CD14-positive monocyte (primary cell): ENCODE results near the gene ATP11A. TPM values are rescaled to one million over a fixed set of nuclear protein-coding genes. Genes with fewer than 3 reads are reported as not detected.

ENCODE experiments used
- DNase-seq, 3 donors: peaks; one replicate each; pipeline ENCODE4 v3.0.0-alpha.2; 2011 to 2022
- H2AFZ ChIP-seq: 2 replicates; pipeline ENCODE4 v1.6.0; 2012; ENCODE audit warnings: mild to moderate bottlenecking, low read depth, low read length, inconsistent platforms; ENCODE audit not compliant: insufficient read depth, poor library complexity, severe bottlenecking
- H3K27ac ChIP-seq, 2 donors: 1 replicate in 1 of 2; 2 replicates in 1 of 2; pipeline ENCODE4 v1.5.1; 2012 to 2013; ENCODE audit warnings: low read length in 2 of 2, control low read depth in 1 of 2, inconsistent platforms in 1 of 2, low read depth in 1 of 2, mild to moderate bottlenecking in 1 of 2
- H3K27me3 ChIP-seq, 2 donors: one replicate each; pipeline versions ENCODE4 v1.6.0 to v1.6.1; 2011 to 2013; ENCODE audit warnings: low read length in 2 of 2; ENCODE audit not compliant: control insufficient read depth in 2 of 2, insufficient read depth in 2 of 2
- H3K36me3 ChIP-seq, 2 donors: replicated peaks in 1 of 2; 1 replicate in 1 of 2; 2 replicates in 1 of 2; pipeline versions ENCODE4 v1.5.1 to v1.6.1; 2012 to 2013; ENCODE audit warnings: low read length in 2 of 2, control low read depth in 1 of 2, inconsistent platforms in 1 of 2, mild to moderate bottlenecking in 1 of 2; ENCODE audit not compliant: insufficient read depth in 2 of 2, control insufficient read depth in 1 of 2
- H3K4me1 ChIP-seq, 2 donors: 1 replicate in 1 of 2; 2 replicates in 1 of 2; pipeline versions ENCODE4 v1.5.1 to v1.6.1; 2012 to 2013; ENCODE audit warnings: low read length in 2 of 2, control low read depth in 1 of 2, inconsistent platforms in 1 of 2, mild to moderate bottlenecking in 1 of 2, moderate library complexity in 1 of 2; ENCODE audit not compliant: insufficient read depth in 2 of 2, control insufficient read depth in 1 of 2
- H3K4me2 ChIP-seq: replicated peaks from 2 replicates; pipeline ENCODE3; 2012; ENCODE audit warnings: low read length, moderate library complexity, mild to moderate bottlenecking; ENCODE audit not compliant: poor library complexity, severe bottlenecking; ENCODE audit errors: extremely low read depth
- H3K4me3 ChIP-seq, 3 experiments: fragments of 200-600 bp in 1 of 3; sonication (generic) in 1 of 3; replicated peaks in 1 of 3; 1 replicate in 2 of 3; 2 replicates in 1 of 3; pipeline ENCODE4 v1.5.1; 2011 to 2013; ENCODE audit warnings: low read length in 3 of 3, mild to moderate bottlenecking in 3 of 3, control low read depth in 2 of 3, low read depth in 2 of 3, inconsistent platforms in 1 of 3, moderate library complexity in 1 of 3
- H3K79me2 ChIP-seq: 2 replicates; pipeline ENCODE4 v1.6.0; 2012; ENCODE audit warnings: mild to moderate bottlenecking, control low read depth, inconsistent platforms, low read length, moderate library complexity; ENCODE audit not compliant: insufficient read depth
- H3K9ac ChIP-seq: 2 replicates; pipeline ENCODE4 v1.6.0; 2017; ENCODE audit warnings: low read length, mild to moderate bottlenecking; ENCODE audit not compliant: insufficient read depth, poor library complexity, severe bottlenecking
- H3K9me3 ChIP-seq, 2 donors: replicated peaks in 1 of 2; 1 replicate in 1 of 2; 2 replicates in 1 of 2; pipeline versions ENCODE4 v1.5.1 to v1.6.1; 2012 to 2013; ENCODE audit warnings: low read length in 2 of 2, control low read depth in 1 of 2; ENCODE audit not compliant: control insufficient read depth in 1 of 2, insufficient read depth in 1 of 2
- H4K20me1 ChIP-seq: 2 replicates; pipeline ENCODE4 v1.6.0; 2012; ENCODE audit warnings: mild to moderate bottlenecking, low read length, control low read depth, moderate library complexity; ENCODE audit not compliant: insufficient read depth
- H3K27ac Mint-ChIP-seq, 7 donors: one replicate each; pipeline ENCODE4 v1.8.0; 2020; ENCODE audit warnings: mild to moderate bottlenecking in 7 of 7, mixed read lengths in 7 of 7, moderate library complexity in 6 of 7, inconsistent platforms in 2 of 7
- H3K27me3 Mint-ChIP-seq, 3 donors: one replicate each; pipeline ENCODE4 v1.8.0; 2021 to 2022; ENCODE audit warnings: low read depth in 3 of 3, mild to moderate bottlenecking in 3 of 3, mixed read lengths in 3 of 3, moderate library complexity in 3 of 3, inconsistent platforms in 1 of 3
- H3K36me3 Mint-ChIP-seq, 2 donors: one replicate each; pipeline ENCODE4 v1.8.0; 2020; ENCODE audit warnings: mixed read lengths in 2 of 2, inconsistent platforms in 1 of 2, mild to moderate bottlenecking in 1 of 2
- H3K4me1 Mint-ChIP-seq: one replicate; pipeline ENCODE4 v1.8.0; 2020; ENCODE audit warnings: mild to moderate bottlenecking, mixed read lengths
- H3K4me3 Mint-ChIP-seq, 2 donors: one replicate each; pipeline ENCODE4 v1.8.0; 2020; ENCODE audit warnings: mild to moderate bottlenecking in 2 of 2, mixed read lengths in 2 of 2, moderate library complexity in 1 of 2
- H3K9me3 Mint-ChIP-seq, 7 donors: one replicate each; pipeline ENCODE4 v1.8.0; 2020 to 2022; ENCODE audit warnings: mixed read lengths in 7 of 7, mild to moderate bottlenecking in 6 of 7, moderate library complexity in 6 of 7, inconsistent platforms in 2 of 7
- WGBS: methylation state at CpG from one replicate; pipeline ENCODE4 v1.1.5; 2013; ENCODE audit warnings: missing lambda C conversion rate; ENCODE audit not compliant: insufficient coverage; 5-methylcytosine and 5-hydroxymethylcytosine counted together
- intact Hi-C, 2 donors: fragments of 100-400 bp; cut with micrococcal nuclease; formaldehyde crosslinking; loops; one replicate each; pipeline versions ENCODE4 v1.15.0 to v1.15.1; 2023
- polyA plus RNA-seq, 3 donors: library from polyadenylated mRNA; depleted of rRNA in 1 of 3; unstranded in 2 of 3; stranded (reverse) in 1 of 3; fragments of 300-500 nt in 2 of 3; fragments of >200 nt in 1 of 3; fragmentation: Illumina TruSeq in 2 of 3; gene quantifications; 1 replicate in 2 of 3; 2 replicates in 1 of 3; pipeline ENCODE4 v1.2.3, GENCODE V29; 2012 to 2021
- TF ChIP-seq, protein P1 (sequence below): fragments of 200-600 bp; IDR thresholded peaks from one replicate; pipeline ENCODE4 v1.8.0; 2022; ENCODE audit warnings: antibody characterized with exemption, mild to moderate bottlenecking

Gene ATP11A
- polyA plus RNA-seq, 3 donors: 7.2 to 45.4 (median 7.6) TPM

DNA sequence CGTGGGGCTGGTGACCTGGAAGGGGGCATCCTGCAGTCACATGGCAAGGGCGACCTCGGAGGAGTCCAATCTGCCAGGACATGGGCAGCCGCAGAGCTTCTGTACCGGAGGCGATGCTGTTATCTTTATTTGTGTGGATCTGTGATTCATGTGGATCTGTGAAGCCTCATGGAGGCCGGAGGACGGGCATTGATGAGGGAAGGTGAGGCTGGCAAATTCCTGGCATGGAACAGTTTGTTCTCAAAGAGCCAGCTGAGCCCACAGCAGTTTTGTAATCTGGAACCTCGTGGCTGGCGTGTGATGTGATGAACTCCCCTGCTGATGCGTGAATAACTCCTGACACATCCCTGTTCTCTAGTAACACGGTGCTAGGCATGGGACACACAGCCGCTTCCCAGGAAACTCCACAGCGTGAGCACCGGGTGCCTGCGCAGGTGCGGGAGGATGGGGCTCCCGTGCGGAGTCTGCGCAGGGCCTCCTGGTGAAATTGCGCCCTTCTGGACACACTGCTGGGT lies 40.4 kb downstream of the ATP11A start:
- H3K36me3 ChIP-seq: peaks cover 5 to 42% of the 10 kb centered on the region in 2 donors
- H3K4me2 ChIP-seq: no peak overlapping the region
- peaks cover 99% of the 10 kb centered on the region for H3K79me2 ChIP-seq
- TF ChIP-seq, protein P1, sequence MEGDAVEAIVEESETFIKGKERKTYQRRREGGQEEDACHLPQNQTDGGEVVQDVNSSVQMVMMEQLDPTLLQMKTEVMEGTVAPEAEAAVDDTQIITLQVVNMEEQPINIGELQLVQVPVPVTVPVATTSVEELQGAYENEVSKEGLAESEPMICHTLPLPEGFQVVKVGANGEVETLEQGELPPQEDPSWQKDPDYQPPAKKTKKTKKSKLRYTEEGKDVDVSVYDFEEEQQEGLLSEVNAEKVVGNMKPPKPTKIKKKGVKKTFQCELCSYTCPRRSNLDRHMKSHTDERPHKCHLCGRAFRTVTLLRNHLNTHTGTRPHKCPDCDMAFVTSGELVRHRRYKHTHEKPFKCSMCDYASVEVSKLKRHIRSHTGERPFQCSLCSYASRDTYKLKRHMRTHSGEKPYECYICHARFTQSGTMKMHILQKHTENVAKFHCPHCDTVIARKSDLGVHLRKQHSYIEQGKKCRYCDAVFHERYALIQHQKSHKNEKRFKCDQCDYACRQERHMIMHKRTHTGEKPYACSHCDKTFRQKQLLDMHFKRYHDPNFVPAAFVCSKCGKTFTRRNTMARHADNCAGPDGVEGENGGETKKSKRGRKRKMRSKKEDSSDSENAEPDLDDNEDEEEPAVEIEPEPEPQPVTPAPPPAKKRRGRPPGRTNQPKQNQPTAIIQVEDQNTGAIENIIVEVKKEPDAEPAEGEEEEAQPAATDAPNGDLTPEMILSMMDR: no peak
- H3K27me3 ChIP-seq: no peaks in the 10 kb centered on the region
- no peak for DNase-seq
- H3K4me3 ChIP-seq: no peak overlapping the region
- intact Hi-C loops: no loop called here
- no peak overlapping the region for H3K9ac ChIP-seq
- Mint-ChIP-seq H3K27ac (no peak overlapping the region), H3K27me3 (no peaks in the 10 kb centered on the region), H3K4me3 (no peak overlapping the region), H3K36me3 (peaks cover 18 to 41% of the 10 kb centered on the region in 2 donors), H3K9me3 (no peaks in the 10 kb centered on the region), H3K4me1 (peaks cover 12% of the 10 kb centered on the region)
- no peak overlapping the region for H3K27ac ChIP-seq
- peaks cover 4 to 7% of the 10 kb centered on the region in 2 donors for H3K4me1 ChIP-seq
- H3K9me3 ChIP-seq: no peaks in the 10 kb centered on the region
- H2AFZ ChIP-seq: no peak overlapping the region
- WGBS: 88% methylated on average over 21 of the region's 21 CpGs
- H4K20me1 ChIP-seq: peaks cover 100% of the 10 kb centered on the region

DNA sequence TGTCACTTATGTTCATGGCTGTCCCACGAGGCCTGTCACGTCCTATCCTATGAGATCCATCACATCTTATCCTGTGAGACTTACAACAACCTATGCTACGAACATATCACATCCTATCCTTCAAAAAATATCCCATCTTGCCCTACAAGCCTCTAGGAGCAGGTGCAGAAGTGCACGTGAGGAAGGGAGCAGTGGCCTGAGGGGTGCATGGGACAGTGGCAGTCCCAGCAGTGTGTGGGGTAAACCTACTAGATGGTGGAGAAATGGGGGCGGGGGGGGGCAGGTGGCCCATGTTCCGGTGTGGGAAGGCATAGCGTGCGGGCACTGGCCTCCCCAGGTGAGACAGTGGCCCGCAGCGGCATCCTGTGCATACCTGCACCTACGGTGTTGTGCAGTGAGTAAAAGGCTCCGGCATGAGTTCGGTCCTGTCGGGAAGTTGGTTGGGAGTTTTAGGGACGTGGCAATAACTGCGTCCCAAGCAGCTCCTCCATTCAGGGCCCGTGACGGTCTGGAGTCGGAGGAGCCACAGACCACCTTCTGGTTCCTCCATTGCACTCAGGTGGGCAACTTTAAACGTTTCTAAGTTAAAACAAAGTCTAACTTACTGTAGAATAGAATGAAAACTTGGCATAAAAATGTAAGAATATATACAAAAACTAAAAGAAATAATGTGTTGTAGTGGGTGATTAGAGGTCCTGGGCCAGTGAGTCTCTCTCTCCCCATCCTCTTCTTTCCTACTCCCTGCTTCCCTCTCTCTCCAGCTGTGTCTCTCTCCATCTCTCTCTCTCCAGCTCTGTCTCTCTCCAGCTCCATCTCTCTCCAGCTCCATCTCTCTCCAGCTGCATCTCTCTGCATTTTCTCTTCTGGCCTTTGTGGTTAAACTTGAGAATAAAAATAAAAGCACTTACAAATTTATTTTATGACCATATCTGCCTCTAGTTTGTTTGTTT lies 42.1 kb downstream of the ATP11A start:
- Histone ChIP-seq H3K4me2 (no peak overlapping the region), H3K4me3 (no peak overlapping the region), H3K9ac (no peak overlapping the region), H3K27me3 (no peaks in the 10 kb centered on the region), H3K4me1 (no peaks in the 10 kb centered on the region), H3K27ac (no peak overlapping the region), H3K79me2 (peaks cover 99% of the 10 kb centered on the region), H3K9me3 (no peaks in the 10 kb centered on the region), H2AFZ (no peak overlapping the region), H3K36me3 (peaks cover 5 to 53% of the 10 kb centered on the region in 2 donors), H4K20me1 (peaks cover 100% of the 10 kb centered on the region)
- 100% methylated on average over 11 of the region's 20 CpGs for WGBS
- intact Hi-C loops: no loop called here
- H3K36me3 Mint-ChIP-seq: peaks cover 21 to 45% of the 10 kb centered on the region in 2 donors
- peak overlapping the region in 2 of 7 donors; percentile 1 to 75 for H3K27ac Mint-ChIP-seq
- TF ChIP-seq, protein P1: no peak
- no peaks in the 10 kb centered on the region for H3K9me3 Mint-ChIP-seq
- no peaks in the 10 kb centered on the region for H3K4me1 Mint-ChIP-seq
- H3K4me3 Mint-ChIP-seq: no peak overlapping the region
- no peaks in the 10 kb centered on the region for H3K27me3 Mint-ChIP-seq
- DNase-seq: no peak
